HG03064 (cell line): ENCODE results near the gene NXPH1.

ENCODE experiments used
- ATAC-seq: cut with Tn5 transposase; IDR thresholded peaks from one replicate; pipeline ENCODE4 v1.9.1; 2021; ENCODE audit warnings: low read depth; ENCODE audit not compliant: unreplicated experiment

The NXPH1 gene

DNA sequence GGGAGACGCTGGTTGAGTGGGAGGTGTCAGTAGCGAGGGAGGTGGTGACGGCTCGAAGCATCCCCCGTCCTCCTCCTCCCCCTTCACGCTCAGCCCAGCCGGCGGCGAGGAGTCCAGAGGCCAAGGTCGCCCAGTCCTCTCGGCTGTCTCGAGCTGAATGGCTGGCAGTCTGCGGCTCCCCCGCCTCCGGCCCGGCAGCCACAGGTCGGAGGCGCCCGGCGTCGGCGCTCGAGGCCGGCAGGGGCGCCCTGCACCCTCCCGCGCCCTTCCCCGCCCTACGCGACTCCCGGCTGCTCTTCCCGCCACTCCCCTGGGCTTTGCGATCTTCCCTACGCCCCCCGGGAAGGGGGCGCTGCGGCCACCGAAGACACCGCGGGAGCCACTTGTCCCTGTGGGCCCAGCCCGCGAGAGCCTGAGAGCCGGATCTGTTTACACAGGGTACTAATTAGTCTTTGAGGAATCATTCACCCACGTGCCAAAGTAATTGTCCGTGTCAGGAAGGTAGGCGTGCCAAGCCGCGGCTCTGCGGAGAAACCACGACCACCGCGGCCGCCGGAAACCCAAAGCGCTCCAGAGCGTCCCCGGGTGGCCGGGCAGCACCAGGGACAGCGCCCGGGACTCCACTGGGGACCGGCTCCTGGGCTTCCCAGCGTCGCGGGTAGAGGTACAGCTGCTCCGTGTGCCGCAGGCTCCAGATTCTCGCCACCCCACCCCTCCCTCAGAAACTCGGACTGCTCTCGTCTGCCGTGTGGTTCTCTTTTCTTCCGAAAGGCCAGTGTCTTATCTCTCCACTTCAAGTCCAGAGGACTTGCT, at the start of gene NXPH1:
Gene NXPH1 (plus strand): TSS at position 133 of the 813 bp plus-strand sequence.
- ATAC-seq: no peak

DNA sequence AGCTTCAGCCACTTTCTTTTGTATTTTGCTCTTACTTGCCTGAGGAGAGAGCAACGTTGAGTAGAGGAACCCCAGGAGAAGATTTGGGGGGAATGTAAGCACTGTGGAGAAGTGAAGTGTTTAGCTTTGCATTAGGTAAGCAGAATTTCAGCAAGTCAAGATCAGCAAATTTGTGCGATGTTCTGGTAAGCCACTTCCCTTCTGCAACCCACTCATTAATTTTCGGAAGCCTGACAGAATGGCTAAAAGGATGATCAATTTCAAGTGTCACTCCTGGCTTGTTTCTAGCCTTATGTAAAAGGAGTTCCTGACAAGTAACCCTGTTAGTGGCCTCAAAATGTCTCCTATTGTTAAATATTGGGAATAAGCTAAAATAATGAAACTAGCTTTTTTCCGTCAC, 48.5 kb upstream of the NXPH1 start:
- ATAC-seq: no peak

DNA sequence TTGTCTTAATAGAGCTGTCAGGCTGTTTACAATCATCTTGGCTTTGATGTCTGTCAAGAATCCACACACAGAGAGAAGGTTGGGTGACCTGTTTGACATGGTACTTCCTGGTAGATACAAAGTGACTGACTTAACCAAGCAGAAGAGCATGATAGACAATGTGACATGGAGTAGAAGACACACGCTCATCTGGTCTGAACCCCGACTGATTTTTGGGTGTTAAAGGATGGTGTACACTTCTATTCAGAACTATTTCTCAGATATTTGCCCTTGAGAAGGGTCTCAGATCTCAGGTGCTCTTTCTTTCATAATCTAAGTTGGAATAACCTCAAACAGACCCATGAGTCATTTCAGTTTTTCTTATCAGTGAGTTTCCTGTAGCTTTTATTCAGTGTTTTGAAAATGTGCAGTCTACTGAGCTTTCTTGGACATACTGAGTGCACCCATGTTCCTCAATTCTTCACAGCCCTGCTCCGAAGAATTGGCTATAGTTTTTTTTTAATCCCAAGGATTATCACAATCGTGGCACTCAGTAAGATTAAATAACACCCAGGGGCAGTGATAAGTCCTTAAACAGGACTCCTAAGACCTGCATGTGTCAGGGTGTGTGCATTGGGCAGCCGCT, 46.4 kb upstream of the NXPH1 start:
- peak; percentile 77 for ATAC-seq

DNA sequence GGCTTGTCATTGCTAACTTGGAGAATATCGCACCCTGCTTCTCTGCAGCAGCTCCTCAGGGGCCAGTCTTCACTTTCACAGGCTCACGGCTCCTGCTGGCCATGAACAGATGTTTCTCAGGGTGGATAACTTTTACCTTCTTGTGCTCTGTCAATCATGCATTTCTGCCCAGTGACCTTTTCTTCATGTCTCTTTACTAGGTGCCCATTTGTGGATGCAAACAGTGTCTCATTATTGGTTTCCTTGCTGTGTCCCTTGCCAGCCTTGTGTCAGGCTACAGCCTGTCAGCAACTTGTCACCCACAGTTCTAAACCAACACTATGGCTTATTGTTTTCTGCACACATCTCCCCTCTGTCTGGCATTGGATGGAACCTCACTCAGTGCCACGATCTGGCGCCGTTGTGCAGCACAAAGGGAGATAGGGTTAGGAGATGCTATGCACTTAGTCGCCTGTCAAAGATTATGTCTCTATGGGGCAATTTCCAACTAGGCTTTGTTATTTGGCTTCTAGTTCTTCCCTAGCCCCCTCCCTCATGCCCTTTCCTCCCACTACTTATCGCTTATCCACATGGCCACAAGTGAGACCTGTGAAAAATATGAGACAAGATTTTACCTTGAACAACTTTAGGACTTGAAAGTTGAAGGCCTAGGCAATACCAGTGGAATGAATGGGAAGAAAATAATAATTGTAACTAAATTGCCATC, 45.7 kb upstream of the NXPH1 start:
- peak; percentile 35 for ATAC-seq

DNA sequence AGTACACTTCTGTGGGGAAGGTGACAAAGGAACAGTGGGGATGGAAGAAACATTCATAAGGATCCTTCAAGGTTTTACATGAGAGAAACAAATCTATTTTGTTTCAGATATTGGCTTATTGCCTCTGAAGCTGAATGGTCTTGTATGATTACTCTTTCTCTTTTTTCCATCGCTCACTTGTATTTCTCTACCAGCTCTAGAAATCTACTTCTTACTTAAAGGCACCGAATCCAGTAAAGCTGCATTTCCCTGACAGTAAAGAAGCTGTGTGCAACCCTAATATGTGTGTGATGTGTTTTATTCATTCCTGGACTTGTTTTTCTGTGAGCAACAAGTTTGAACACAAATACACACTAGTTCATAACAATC, 45.2 kb upstream of the NXPH1 start:
- ATAC-seq: no peak

DNA sequence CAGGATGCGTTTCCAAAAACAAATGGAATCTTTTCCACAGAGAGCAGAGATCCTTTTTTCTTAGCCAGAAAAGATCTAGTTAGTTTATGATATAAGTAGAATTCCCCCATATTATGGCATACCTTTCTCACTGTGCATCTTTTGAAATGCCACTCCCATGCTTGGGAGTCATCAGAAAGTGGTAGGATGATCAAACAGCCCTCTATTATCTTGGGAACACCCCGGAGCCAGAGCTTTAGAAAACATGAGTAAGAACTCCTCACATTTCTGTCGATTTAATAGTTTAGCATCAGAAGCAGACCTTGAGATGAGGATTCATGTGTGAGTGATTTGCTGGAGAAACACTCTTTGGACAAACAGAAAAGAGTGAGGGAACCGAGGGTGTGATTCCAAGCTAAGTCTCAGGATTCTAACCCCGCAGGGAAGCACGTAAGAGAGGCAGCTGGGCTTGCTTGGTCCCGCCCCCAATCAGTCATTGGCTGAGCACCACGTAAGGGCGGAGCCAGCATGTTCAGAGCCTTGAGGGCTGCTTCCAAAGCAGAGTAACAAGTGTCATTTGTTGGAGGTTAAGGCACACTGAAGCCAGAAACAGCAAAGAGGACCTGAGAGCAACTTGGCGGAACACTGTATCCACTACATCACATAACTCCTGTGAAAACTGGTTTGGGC, 43.7 kb upstream of the NXPH1 start:
- ATAC-seq: no peak

DNA sequence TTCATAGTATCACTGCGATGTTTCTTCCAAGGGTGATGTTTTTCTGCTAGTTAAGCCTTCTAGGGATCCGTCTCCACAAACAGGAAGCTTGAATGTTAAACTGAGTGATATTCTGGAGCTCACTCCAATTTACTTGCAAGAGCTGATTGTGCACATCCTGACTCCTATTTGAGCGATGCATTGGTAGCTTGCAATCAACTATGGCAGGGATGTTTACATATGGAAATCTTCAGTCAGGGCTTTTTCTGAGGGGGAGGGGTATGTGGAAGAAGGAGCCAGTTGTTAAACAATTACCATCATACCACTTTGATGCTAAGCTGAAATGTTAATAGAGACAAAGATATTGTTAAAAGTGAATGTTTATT, 43.2 kb upstream of the NXPH1 start:
- no peak for ATAC-seq

DNA sequence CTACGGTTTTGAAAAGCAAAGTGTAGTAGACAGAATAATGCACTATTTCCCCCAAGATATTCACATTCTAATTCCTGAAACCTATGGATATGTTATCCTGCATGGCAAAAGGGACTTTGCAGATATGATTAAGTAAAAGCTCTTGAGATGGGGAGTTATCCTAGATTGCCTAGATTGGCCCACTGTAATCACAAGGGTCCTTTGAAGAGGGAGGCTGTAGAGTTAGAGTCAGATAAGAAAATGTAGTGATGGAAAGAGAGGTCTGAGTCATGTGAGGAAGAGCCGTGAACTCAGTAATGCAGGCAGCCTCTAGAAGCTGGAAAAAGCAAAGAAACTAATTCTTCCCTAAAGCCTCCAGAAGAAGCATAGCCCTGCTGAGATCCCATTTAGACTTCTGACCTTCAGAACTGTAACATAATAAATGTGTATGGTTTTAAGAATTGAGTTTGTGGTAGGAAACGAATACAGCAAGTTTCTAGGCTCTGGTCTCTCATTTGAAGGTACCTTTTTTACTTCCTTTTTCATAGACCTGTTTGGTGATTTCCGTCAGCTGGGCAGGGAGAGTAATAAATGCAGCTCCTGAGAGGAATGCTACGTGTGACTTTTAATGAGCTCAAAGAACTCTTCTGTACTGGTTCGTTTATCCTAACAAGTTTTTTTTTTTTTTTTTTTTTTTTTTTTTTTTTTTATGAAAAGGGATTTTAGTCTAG, 41.9 kb upstream of the NXPH1 start:
- no peak for ATAC-seq

DNA sequence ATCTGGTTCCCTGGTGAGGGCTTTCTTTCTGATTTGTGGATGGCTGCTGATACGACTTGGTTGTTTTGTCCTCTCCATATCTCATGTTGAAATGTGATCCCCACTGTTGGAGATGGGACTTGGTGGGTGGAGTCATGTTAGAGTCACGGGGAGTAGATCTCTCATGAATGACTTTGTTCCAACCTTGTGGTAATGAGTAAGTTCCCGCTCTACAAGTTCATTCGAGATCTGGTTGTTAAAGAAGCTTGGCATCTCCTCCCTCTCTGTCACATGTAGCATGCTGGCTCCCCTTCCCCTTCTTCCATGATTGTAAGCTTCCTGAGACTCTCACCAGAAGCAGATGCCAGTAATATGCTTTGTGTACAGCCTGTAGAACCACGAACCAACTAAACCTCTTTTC, 37.1 kb upstream of the NXPH1 start:
- ATAC-seq: no peak

DNA sequence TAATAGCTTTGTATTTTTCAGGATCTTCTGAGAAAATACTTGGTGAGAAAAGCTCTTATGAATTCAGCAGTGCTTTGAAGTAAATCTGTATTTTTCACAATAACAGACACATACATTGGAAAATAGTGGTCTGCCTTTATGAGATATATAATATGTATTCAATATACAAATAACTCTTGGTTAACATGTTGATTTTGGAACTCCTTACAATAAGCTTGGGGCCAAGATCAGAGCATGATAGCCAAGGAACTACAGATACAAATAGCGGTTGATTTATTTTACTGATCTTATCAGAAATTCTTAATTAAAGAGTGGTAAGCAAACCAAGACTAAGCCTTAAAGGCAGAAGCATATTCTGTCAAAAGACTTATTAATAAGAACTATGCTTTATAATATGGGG, 24.5 kb upstream of the NXPH1 start:
- ATAC-seq: no peak

DNA sequence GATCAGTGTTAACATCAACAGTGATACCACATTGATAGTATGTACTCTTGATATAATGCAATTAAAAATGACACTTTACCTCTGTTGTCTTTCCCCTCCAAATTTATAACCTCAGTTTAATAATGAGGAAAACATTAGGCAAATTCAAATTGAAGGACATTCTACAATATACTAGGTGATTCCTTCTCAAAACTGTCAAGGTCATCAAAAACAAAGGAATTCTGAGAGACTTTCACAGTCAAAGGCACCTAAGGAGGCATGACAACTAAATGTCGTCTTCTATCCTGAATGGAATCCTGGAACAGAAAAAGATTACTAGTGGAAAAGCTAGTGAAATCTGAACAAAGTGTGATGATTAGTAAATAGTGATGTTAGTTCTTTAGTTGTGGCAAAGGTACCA, 22.3 kb upstream of the NXPH1 start:
- ATAC-seq: no peak

DNA sequence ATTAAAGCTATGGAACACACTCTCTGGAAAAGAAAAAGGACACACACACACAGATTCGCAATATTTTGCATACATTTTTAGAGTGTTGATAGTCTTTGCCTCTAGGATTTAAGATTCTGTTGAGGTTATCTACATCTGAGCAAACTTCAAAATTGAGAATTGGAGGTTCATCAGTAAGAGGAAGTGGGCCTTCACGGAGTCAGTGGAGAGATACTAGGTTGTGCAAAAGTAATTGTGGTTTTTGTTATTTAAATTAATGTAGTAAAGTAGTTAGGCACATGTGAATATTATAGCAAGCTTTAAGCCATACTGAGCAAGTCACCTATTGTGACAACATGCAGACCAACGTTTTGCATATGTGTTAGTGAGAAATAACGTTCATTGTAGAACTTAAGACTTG, 19.8 kb upstream of the NXPH1 start:
- no peak for ATAC-seq

DNA sequence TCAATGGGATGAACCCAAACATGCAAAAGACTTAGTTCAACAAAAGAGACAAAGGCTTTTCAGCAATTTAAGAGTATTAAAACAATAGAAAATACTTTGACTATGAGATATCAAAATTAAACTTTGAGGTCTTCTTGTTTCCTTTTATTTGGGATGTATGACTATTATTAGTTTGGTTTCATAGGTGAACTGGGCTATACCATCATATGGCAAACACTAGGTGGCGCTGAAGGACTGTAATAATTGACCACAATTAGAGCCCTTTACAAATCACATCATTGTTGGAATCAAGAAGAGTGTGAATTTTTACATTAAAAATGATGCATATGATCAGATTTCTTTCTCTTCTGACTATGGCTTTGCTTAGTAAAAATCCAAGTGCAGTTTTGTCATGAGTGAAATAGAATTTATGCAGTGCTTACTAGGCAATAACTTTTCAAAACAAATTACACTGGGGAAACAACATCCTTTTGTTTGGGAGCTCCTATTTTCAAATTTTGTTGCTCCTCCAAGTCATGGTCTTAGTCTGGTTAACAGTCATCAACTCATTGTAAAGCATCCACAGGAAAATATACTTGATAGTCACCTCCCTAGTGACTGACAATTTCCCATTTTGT, 14.7 kb upstream of the NXPH1 start:
- peak; percentile 73 for ATAC-seq

DNA sequence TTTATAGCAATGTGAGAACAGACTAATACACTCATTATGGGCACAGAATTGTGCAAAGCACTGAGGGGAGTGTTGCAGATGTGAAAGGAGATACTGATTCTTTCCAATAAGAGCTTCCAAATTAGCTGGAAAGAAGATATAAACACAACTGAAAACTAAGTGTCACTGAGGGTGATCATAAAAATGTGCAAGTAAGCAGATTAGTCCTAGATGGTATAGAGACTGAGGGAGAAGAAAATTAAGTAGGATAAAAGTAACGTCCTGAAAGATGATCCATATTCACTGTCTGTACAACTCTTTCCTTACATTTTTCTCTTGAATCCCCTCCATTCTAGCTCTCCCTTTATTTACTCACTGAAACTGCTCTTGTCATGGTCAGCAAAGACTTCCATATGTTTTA, 11.2 kb upstream of the NXPH1 start:
- no peak for ATAC-seq

DNA sequence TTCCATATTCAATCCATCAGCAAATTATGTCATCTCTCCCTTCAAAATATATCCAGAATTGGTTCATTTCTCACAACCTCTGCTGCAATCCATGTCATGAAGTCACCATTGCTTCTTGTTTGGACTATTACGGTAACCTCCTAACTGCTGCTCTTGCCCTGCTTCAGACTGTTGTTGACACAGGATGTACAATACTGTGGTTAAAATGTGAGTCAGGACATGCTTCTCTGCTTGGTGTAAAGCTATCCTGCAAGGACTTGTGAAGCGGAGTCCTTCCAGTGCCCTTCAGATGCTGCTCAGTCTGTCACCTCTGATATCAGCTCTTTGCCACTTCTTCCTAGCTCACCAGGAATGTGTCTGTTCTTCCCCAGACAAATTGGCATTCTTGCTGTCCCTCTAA, 10.4 kb upstream of the NXPH1 start:
- no peak for ATAC-seq

DNA sequence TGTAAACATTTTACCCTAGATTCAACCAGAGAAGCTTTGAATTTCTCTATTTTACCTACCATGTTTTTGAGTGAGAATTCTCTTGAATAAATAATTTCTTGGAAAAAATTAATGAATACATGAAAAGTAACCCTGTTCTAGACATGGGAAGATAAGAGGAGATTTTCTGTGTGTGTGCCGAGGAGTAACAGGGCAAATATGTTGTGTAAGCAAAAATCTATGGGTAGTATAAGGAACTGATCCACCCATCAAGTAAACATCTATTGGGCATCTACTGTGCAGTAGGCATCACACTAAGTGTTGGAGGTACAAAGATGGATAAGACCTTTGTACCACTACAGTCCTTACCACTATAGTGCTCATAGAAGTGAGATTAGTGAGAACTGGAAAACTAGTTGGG, 8.2 kb upstream of the NXPH1 start:
- ATAC-seq: no peak

DNA sequence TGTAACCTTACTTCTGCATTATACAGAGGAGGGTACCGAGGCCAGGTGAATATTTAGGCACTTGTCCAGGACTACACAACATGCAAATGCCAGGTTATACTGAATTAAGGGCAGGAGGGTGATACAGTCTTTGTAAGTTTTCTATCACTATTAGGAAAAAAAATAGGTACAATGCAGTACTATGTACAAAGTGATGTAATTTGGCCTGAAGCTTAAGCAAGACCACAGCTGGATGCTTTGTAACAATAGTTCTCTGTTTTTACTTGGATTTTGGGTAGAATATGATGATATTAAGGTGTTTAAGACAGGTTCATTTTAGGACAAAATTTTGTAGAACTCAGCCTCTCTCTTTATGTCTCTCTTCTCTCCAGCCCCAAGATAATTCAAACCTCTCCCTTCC, 2.8 kb upstream of the NXPH1 start:
- ATAC-seq: no peak

DNA sequence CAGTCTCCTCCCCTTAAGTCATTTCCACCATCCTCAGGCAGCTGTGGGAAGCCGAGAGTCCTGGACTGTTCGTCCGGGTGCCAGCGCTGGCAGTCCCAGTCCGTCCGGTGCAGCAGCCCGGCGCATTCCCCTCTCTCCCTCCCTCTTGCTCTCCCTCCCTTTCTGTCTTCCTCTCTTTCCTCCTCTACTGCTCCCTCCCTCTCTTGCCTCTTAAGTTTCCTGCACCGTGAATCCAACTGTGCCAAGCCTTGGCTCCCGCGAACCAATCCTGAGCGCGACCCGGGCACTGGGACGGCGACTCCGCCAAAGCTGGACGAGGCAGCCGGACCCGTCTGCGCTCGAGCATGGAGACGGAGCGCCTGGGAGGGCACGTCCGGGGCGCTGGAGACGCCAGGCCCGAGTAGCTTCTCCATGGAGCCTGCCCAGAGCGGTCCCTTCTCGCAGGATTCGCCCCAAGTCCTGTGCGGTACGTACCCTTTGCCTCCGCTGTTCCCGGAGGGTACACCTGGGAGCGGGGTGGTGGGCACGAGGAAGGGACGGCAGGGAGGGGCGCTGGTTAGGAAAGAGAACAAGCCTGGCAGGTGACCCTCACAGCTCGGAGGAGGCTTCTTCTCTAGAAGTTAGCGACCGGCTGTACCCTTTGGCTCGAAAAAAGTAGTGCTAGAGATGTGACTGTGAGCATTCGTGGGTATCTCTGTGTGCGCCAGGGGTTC, 1.0 kb downstream of the NXPH1 start:
- no peak for ATAC-seq

DNA sequence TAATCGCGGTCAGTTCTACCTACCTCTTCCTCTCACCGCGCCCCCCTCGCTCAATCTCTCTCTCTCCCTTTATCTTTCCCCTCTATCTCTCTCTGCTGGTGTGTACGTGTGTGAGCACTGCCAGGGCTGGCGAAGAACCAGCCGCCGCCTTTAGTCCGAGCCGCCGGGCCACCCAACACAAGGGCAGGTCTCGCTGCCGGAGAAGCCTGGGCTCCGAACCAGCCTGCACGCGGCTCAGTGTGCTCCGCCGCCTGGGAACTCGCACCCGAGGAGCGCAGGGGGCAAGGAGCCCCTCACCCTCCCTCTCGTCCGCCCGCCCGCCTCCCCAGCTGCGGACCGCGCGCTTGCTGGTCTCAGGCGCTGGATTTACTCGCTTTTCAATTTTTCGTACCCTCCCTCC, 1.7 kb downstream of the NXPH1 start:
- ATAC-seq: no peak
